MG63 (cell line): Measurements from ENCODE around the gene SLC30A9. TPM values are rescaled to one million over a fixed set of nuclear protein-coding genes. Genes with fewer than 3 reads are reported as not detected.
A peak's percentile ranks its signal among the peaks of the same experiment; 100 is the strongest.

ENCODE experiments used
- DNase-seq: peaks from one replicate; pipeline ENCODE4 v3.0.0-alpha.2; 2020
- H3K27me3 ChIP-seq: fragments of 250-450 bp; sonication (Bioruptor Pico); 2 replicates; pipeline ENCODE4 v1.5.1; 2020; ENCODE audit warnings: mild to moderate bottlenecking, moderate library complexity
- H3K36me3 ChIP-seq: fragments of 250-450 bp; sonication (Bioruptor Pico); 2 replicates; pipeline ENCODE4 v1.5.1; 2020; ENCODE audit warnings: mild to moderate bottlenecking, moderate library complexity
- H3K4me3 ChIP-seq: fragments of 250-450 bp; sonication (Bioruptor Pico); 2 replicates; pipeline ENCODE4 v1.5.1; 2020; ENCODE audit warnings: mild to moderate bottlenecking, moderate library complexity
- H3K9me3 ChIP-seq: fragments of 250-450 bp; sonication (Bioruptor Pico); 2 replicates; pipeline ENCODE4 v1.5.1; 2020; ENCODE audit warnings: mild to moderate bottlenecking, moderate library complexity
- total RNA-seq: library from RNA; depleted of rRNA; stranded (reverse); fragments of >200 nt; shearing (Covaris generic); gene quantifications from 2 replicates; pipeline ENCODE4 v1.2.3, GENCODE V29; 2014; ENCODE audit warnings: low replicate concordance; rRNA removed

The SLC30A9 gene
- 16.3 and 32.2 TPM in 2 replicates for total RNA-seq

- Histone ChIP-seq H3K36me3 (no peaks in the 10 kb centered on the region), H3K27me3 (no peaks in the 10 kb centered on the region), H3K4me3 (peak within 1 kb of the TSS; percentile 86), H3K9me3 (no peaks in the 10 kb centered on the region)
- DNase-seq: peak; percentile 88
These were observed at the start of gene SLC30A9 for GRCh38 chr4:41990365-41991111. Gene SLC30A9 (plus strand): TSS chr4:41990530. CDS start chr4:41990652, 122 bp downstream.

GRCh38 chr4:41940834-41941233 is 49.5 kb upstream of the SLC30A9 start:
- Histone ChIP-seq H3K4me3 (no peak overlapping the region), H3K36me3 (peaks cover 26% of the 10 kb centered on the region), H3K27me3 (no peaks in the 10 kb centered on the region), H3K9me3 (no peaks in the 10 kb centered on the region)
- DNase-seq: no peak

GRCh38 chr4:41943506-41943905 is 46.8 kb upstream of the SLC30A9 start:
- H3K36me3 ChIP-seq: peaks cover 25% of the 10 kb centered on the region
- no peaks in the 10 kb centered on the region for H3K9me3 ChIP-seq
- no peaks in the 10 kb centered on the region for H3K27me3 ChIP-seq
- no peak overlapping the region for H3K4me3 ChIP-seq
- DNase-seq: no peak

- no peak for DNase-seq
- peaks cover 22% of the 10 kb centered on the region for H3K36me3 ChIP-seq
- no peaks in the 10 kb centered on the region for H3K27me3 ChIP-seq
- H3K9me3 ChIP-seq: no peaks in the 10 kb centered on the region
- H3K4me3 ChIP-seq: no peak overlapping the region
These were observed 46.2 kb upstream of the SLC30A9 start for GRCh38 chr4:41944089-41944488.

GRCh38 chr4:41949531-41949930 is 40.8 kb upstream of the SLC30A9 start:
- Histone ChIP-seq H3K27me3 (no peaks in the 10 kb centered on the region), H3K36me3 (peaks cover 42% of the 10 kb centered on the region), H3K4me3 (no peak overlapping the region), H3K9me3 (no peaks in the 10 kb centered on the region)
- no peak for DNase-seq

- no peaks in the 10 kb centered on the region for H3K9me3 ChIP-seq
- no peak for DNase-seq
These were observed 32.7 kb upstream of the SLC30A9 start for GRCh38 chr4:41957634-41958033.

GRCh38 chr4:41963105-41963504 is 27.2 kb upstream of the SLC30A9 start:
- no peaks in the 10 kb centered on the region for H3K27me3 ChIP-seq
- no peaks in the 10 kb centered on the region for H3K9me3 ChIP-seq
- no peak overlapping the region for H3K4me3 ChIP-seq
- DNase-seq: no peak
- H3K36me3 ChIP-seq: no peaks in the 10 kb centered on the region

More at GRCh38 chr4:41957634-41958033, 32.7 kb upstream of the SLC30A9 start:
- Histone ChIP-seq H3K36me3 (peaks cover 17% of the 10 kb centered on the region), H3K27me3 (no peaks in the 10 kb centered on the region), H3K4me3 (no peak overlapping the region)

GRCh38 chr4:41964401-41964800 is 25.9 kb upstream of the SLC30A9 start:
- no peaks in the 10 kb centered on the region for H3K36me3 ChIP-seq
- H3K4me3 ChIP-seq: no peak overlapping the region
- no peaks in the 10 kb centered on the region for H3K9me3 ChIP-seq
- no peaks in the 10 kb centered on the region for H3K27me3 ChIP-seq
- DNase-seq: no peak

- no peak for DNase-seq
- no peaks in the 10 kb centered on the region for H3K9me3 ChIP-seq
- H3K27me3 ChIP-seq: no peaks in the 10 kb centered on the region
- no peaks in the 10 kb centered on the region for H3K36me3 ChIP-seq
- no peak overlapping the region for H3K4me3 ChIP-seq
These were observed 22.9 kb upstream of the SLC30A9 start for GRCh38 chr4:41967392-41967791.

GRCh38 chr4:41969671-41970070 is 20.7 kb upstream of the SLC30A9 start:
- Histone ChIP-seq H3K9me3 (no peaks in the 10 kb centered on the region), H3K36me3 (no peaks in the 10 kb centered on the region), H3K27me3 (no peaks in the 10 kb centered on the region), H3K4me3 (no peak overlapping the region)
- DNase-seq: no peak

GRCh38 chr4:41975341-41975740 is 15.0 kb upstream of the SLC30A9 start:
- Histone ChIP-seq H3K9me3 (no peaks in the 10 kb centered on the region), H3K27me3 (no peaks in the 10 kb centered on the region), H3K36me3 (no peaks in the 10 kb centered on the region), H3K4me3 (no peak overlapping the region)
- DNase-seq: no peak

- DNase-seq: no peak
- Histone ChIP-seq H3K27me3 (no peaks in the 10 kb centered on the region), H3K36me3 (no peaks in the 10 kb centered on the region), H3K9me3 (no peaks in the 10 kb centered on the region), H3K4me3 (no peak overlapping the region)
These were observed 13.4 kb upstream of the SLC30A9 start for GRCh38 chr4:41976775-41977516.

- no peak for DNase-seq
- Histone ChIP-seq H3K27me3 (no peaks in the 10 kb centered on the region), H3K9me3 (no peaks in the 10 kb centered on the region), H3K4me3 (no peak overlapping the region), H3K36me3 (no peaks in the 10 kb centered on the region)
These were observed 12.6 kb upstream of the SLC30A9 start for GRCh38 chr4:41977709-41978108.

GRCh38 chr4:41981456-41981855 is 8.9 kb upstream of the SLC30A9 start, which contains the start of gene DCAF4L1:
Gene DCAF4L1 (plus strand): TSS chr4:41981756. CDS start chr4:41981793, 37 bp downstream.
- Histone ChIP-seq H3K27me3 (no peaks in the 10 kb centered on the region), H3K4me3 (no peak within 1 kb of the TSS), H3K36me3 (no peaks in the 10 kb centered on the region), H3K9me3 (no peaks in the 10 kb centered on the region)
- DNase-seq: no peak

- Histone ChIP-seq H3K27me3 (no peaks in the 10 kb centered on the region), H3K9me3 (no peaks in the 10 kb centered on the region), H3K36me3 (no peaks in the 10 kb centered on the region), H3K4me3 (no peak overlapping the region)
- DNase-seq: no peak
These were observed 7.6 kb upstream of the SLC30A9 start for GRCh38 chr4:41982716-41983115.

- H3K9me3 ChIP-seq: no peaks in the 10 kb centered on the region
These were observed 5.2 kb upstream of the SLC30A9 start for GRCh38 chr4:41985151-41985550.

GRCh38 chr4:41989994-41990364 is 351 bp upstream of the SLC30A9 start:
- no peaks in the 10 kb centered on the region for H3K36me3 ChIP-seq
- DNase-seq: no peak

More at GRCh38 chr4:41985151-41985550, 5.2 kb upstream of the SLC30A9 start:
- H3K36me3 ChIP-seq: no peaks in the 10 kb centered on the region
- H3K27me3 ChIP-seq: no peaks in the 10 kb centered on the region
- DNase-seq: no peak
- no peak overlapping the region for H3K4me3 ChIP-seq

More at GRCh38 chr4:41989994-41990364, 351 bp upstream of the SLC30A9 start:
- Histone ChIP-seq H3K27me3 (no peaks in the 10 kb centered on the region), H3K4me3 (peak overlapping the region; percentile 86), H3K9me3 (no peaks in the 10 kb centered on the region)
